Nucleus accumbens (tissue), 56 donors: ENCODE data around the gene CCDC92.

Experiments
- DNase-seq, 56 donors: peaks; one replicate each; lab custom pipeline; 2025; lab: John Stamatoyannopoulos, UW

Gene CCDC92

DNA sequence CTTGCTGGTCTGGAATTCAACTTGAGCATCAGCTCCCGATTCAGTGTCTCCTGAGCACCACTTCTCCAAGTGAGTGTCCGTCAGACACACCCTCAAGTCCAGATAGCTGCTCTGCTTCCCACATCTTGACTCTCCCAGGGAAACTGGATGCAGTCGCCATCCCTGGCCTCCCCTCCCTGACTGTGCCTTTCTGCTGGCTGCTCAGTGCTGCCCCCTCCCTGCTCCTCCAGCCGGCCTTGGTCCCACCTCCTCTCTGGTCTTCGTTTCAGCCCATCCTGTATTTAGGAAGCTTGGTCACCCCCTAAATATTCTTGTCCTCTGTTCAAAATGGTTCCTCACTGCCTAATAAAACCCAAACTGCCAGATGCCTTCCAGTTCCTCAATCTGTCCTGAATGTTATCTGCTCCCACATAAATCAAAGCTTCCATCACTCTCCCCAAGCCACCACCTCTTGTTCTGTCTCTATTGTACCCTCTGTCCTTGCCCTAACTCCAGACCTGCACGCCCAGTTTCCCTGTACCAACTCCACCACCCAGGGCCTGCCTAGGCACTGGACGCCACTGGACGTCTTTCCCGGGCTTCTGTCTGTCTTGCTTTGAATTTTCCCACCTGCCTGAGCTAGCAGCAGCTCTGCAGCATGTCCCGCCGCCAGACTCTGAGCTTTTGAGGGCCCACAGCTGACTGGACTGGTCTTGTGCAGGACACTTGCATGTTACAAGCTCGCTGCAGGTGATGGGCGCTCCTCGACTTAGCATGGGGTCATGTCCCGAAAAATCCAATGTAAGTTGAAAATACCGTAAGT lies 33.8 kb downstream of the CCDC92 start:
- peak in 1 of 56 donors; percentile 14 for DNase-seq

- no peak for DNase-seq
Measured at GRCh38 chr12:123937707-123938591, 34.7 kb downstream of the CCDC92 start.

GRCh38 chr12:123936956-123937706 lies 35.5 kb downstream of the CCDC92 start:
- no peak for DNase-seq

DNA sequence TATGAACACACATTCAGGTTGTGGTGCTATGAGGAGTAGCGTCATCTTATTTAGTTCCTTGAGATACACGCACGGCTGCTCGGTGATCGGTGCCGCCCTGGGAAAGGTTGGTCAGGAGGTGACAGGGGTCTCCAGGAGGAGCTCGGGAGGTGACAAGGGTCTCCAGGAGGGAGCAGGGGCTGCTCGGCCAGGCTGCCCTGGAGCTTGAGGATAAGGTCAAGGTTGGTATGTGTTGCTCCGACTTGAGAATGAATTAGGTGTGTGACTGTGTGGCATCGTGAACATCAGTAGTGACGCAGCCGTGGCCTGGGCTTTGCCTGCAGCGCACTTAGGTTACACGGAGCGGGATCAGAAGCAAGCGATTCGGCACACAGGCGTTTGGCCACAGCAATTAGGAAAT lies 36.2 kb downstream of the CCDC92 start:
- DNase-seq = no peak

- DNase-seq = no peak
Measured at GRCh38 chr12:123935956-123936355, 36.7 kb downstream of the CCDC92 start.

- DNase-seq = no peak
Measured at GRCh38 chr12:123934829-123935228, 37.8 kb downstream of the CCDC92 start.

DNA sequence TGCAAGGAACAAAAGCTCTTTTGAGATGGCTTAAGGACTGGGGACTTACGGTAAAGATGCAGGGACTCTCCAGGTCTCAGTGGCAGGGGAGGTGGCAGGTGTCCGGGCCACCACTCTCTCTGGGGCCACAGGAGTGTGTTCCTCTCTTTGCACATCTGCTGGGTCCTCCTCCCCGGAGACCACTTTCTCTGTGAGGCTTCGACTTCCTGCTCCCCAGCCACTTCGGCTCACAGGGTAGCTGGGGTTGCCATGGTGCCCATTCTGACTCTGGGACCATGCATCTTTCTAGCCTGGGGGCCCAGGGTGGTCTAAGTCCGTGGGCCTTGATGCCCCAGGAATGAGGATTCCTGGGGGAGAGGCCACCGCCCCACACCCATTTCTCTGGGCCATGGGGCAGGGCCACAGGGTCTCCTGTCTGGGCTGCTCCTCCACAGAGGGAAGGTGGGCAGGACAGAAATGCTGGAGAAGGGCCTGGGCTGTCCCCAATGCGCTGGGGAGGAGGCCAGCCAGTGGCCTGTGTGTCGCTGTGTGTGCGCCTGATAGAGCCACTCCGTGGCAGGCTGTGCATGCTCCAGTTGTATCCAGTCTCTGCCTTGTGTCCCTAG lies 38.5 kb downstream of the CCDC92 start:
- no peak for DNase-seq

GRCh38 chr12:123933214-123933613 lies 39.4 kb downstream of the CCDC92 start:
- DNase-seq = no peak

DNA sequence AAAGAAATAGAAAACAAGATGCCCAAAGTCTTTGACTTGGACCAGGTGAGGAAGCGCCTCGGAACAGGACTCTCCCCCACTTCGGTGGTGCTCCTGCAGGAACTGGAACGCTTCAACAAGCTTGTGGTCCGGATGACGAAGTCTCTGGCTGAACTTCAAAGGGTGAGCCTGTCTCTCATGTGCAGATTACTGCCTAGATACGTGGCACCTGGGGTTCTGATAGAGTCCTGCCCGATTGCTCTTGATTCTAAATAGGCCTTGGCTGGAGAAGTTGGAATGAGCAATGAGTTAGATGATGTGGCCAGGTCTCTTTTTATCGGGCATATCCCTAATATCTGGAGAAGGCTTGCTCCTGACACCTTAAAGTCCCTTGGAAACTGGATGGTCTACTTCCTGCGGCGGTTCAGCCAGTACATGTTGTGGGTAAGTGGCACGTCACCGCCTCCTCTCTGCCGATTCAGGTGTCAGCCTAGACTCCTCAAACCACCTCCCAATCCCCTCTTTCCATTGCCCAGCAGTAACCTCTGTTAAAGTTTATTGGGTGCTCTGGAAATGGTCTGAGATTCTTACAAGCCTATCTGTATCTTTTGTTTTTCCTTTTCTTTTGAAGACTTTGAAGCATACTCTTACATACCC lies 40.8 kb downstream of the CCDC92 start:
- no peak for DNase-seq

- DNase-seq = no peak
Measured at GRCh38 chr12:123929946-123930583, 42.6 kb downstream of the CCDC92 start.

GRCh38 chr12:123928897-123929296 lies 43.7 kb downstream of the CCDC92 start:
- DNase-seq = no peak

DNA sequence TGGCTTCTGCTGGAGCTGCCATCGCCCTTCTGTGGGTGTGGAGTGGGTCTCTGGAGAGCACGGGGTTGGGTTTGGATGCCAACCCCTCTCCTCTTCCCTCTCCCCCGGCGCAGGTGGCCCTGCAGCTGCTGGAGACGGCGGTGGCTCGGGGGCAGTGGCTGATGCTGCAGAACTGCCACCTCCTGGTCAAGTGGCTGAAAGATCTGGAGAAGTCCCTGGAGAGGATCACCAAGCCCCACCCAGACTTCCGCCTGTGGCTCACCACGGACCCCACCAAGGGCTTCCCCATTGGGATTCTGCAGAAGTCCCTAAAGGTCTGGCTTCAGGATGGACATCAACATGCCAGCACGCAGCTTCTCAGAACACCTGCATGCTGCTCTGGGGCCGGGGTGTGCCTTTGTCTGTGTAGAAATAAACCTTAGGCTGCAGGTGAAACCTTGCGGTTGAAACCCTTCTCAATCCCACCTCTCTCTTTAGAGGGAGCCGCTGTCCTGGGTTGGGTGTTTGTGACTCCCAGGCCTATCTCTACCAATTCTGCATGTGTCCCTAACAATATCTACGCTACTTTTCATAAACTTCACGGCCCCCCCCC lies 44.3 kb downstream of the CCDC92 start:
- no peak for DNase-seq

DNA sequence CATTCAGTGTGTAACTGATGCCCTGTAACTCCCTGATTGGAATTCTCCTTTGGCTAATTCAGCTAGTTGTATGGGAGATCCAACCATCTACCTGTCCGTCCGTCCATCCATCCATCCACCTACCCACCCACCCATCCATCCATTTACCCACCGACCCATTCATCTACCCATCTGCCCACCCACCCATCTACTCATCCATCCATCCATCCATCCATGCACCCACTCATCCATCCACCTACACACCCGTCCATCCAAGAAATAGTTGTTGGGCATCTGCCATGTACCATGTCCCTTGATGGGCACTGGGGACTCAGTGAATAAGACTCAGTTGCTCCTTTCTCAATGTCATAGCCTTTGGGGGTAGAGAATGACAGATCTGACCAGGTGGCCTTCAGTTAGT lies 48.1 kb downstream of the CCDC92 start:
- no peak for DNase-seq

- DNase-seq = no peak
Measured at GRCh38 chr12:123923927-123924326, 48.7 kb downstream of the CCDC92 start.

GRCh38 chr12:123923038-123923437 lies 49.6 kb downstream of the CCDC92 start:
- DNase-seq = no peak

- no peak for DNase-seq
Measured at GRCh38 chr12:123919980-123920360, 52.7 kb downstream of the CCDC92 start.

- DNase-seq = no peak
Measured at GRCh38 chr12:123917337-123917850, 55.2 kb downstream of the CCDC92 start.

DNA sequence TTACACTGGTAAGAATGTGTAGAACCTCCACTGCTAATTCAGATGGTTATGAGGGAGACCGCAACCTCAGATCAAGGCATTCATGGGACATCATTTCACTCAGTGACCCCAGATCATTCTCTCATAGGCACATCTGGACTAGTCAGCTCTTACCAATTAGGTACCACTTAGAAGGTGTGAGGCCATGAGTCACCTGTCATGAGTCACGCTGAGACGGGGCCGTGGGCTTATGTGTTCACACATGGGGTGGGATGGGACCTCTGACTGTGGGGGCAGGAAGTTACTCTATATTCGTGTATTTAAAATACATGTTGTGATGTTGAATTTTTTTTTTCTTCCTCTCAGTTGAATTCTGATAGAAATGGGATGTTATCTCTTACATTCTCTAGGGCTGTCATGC lies 55.9 kb downstream of the CCDC92 start:
- peak in 22 of 56 donors; percentile 2 to 64 (median 24) for DNase-seq
